Measurements from ENCODE around the gene SND1.

DNA sequence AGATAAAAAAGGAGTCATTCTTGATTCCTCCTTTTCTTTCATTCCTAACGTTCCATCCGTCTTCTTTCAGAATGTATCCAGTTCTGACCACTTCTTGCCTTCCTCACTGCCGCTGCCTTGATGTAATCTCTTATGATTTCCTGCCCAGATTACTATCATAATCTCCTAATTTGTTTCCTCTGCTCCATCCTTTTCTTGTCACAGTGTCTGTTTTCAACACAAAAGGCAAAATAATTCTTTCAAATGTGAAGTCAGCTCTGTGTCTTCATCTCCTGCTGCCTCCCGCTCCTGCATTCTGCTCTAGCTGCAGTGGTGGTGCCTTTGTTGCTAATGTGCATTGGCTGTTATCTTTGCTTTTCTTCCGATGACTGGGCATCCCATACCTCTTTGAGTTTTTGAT lies 150.9 kb downstream of the SND1 start:
- TF ChIP-seq, protein P1, sequence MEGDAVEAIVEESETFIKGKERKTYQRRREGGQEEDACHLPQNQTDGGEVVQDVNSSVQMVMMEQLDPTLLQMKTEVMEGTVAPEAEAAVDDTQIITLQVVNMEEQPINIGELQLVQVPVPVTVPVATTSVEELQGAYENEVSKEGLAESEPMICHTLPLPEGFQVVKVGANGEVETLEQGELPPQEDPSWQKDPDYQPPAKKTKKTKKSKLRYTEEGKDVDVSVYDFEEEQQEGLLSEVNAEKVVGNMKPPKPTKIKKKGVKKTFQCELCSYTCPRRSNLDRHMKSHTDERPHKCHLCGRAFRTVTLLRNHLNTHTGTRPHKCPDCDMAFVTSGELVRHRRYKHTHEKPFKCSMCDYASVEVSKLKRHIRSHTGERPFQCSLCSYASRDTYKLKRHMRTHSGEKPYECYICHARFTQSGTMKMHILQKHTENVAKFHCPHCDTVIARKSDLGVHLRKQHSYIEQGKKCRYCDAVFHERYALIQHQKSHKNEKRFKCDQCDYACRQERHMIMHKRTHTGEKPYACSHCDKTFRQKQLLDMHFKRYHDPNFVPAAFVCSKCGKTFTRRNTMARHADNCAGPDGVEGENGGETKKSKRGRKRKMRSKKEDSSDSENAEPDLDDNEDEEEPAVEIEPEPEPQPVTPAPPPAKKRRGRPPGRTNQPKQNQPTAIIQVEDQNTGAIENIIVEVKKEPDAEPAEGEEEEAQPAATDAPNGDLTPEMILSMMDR (IDR thresholded peaks at IDR 0.05) = no peak
- TF ChIP-seq POLR2A (IDR thresholded peaks at IDR 0.05) (no peak), POLR2AphosphoS5 (IDR thresholded peaks at IDR 0.05) (no peak)

All from breast epithelium (tissue), 3 donors.